Measurements from ENCODE around the gene STRN. TPM values are rescaled to one million over a fixed set of nuclear protein-coding genes. Genes with fewer than 3 reads are reported as not detected.

The STRN gene
- total and polyA plus RNA-seq, 9 of the 15 experiments (the other 6 are each of a cell fraction or from before 2014, with no cell fraction given): 1.3 to 31.2 (median 20.0) TPM

- Histone ChIP-seq H2AFZ (ENCODE audit: low read depth, low read length) (no peak overlapping the region), H3K9me3 (replicated peaks; ENCODE audit: control insufficient read depth, insufficient read depth, low read depth, low read length) (no peaks in the 10 kb centered on the region), H3K79me2 (ENCODE audit: control insufficient read depth, insufficient read depth, low read length) (no peaks in the 10 kb centered on the region), H3K9ac (ENCODE audit: insufficient read depth in 1 of 2, low read depth in 2 of 2, low read length in 2 of 2) (no peak overlapping the region), H3K27ac (ENCODE audit: extremely low read depth, low read depth, low read length) (no peak overlapping the region), H3K27me3 (ENCODE audit: control insufficient read depth in 2 of 2, insufficient read depth in 2 of 2, low read length in 2 of 2) (no peaks in the 10 kb centered on the region), H3K4me1 (replicated peaks in 1 of 2; ENCODE audit: control insufficient read depth in 2 of 2, insufficient read depth in 2 of 2, low read length in 2 of 2) (no peaks in the 10 kb centered on the region), H3K9me1 (ENCODE audit: control insufficient read depth, insufficient read depth, low read length) (no peaks in the 10 kb centered on the region), H3K4me3 (no peak overlapping the region), H3K36me3 (ENCODE audit: control insufficient read depth, insufficient read depth, low read length) (peaks cover 15% of the 10 kb centered on the region; the same call in 2 of the 3 replicates), H4K20me1 (replicated peaks; ENCODE audit: control insufficient read depth, insufficient read depth, low read length) (no peaks in the 10 kb centered on the region), H3K4me2 (ENCODE audit: insufficient read depth, low read length) (no peak overlapping the region)
- ChIA-PET POLR2A (no interaction called here), CTCF (ENCODE audit: low intra/inter-chr PET ratio) (no interaction called here)
- FAIRE-seq: no peak
- in situ Hi-C loops (cut with MboI): no loop called here
- DNase-seq (ENCODE audit: extremely low read depth in 1 of 4, low spot score in 3 of 4): no peak
- TF ChIP-seq ZNF146 (CRISPR knock-in tag; IDR thresholded peaks at IDR 0.05; ENCODE audit: unreplicated experiment) (peak; percentile 80), CSDE1 (IDR thresholded peaks at IDR 0.05) (no peak), HMBOX1 (IDR thresholded peaks at IDR 0.05) (no peak), ZBTB7A (IDR thresholded peaks at IDR 0.05; ENCODE audit: borderline replicate concordance, control insufficient read depth, low read depth, low read length) (no peak), SOX6 (IDR thresholded peaks at IDR 0.05) (no peak)
- 100% methylated on average over 2 of the region's 2 CpGs for WGBS (ENCODE audit: insufficient coverage, low coverage, missing lambda C conversion rate)
- no TSS peak for BruUV-seq (replicated peaks)
- intact Hi-C loops (cut with micrococcal nuclease): no loop called here
- ATAC-seq: no peak
Measured at GRCh38 chr2:36861896-36862295, 104.4 kb downstream of the STRN start.

- intact Hi-C loops (cut with micrococcal nuclease) (no loop called here), in situ Hi-C loops (cut with MboI) (no loop called here)
- no peaks in the 10 kb centered on the region for H3K4me1 ChIP-seq (replicated peaks in 1 of 2; ENCODE audit: control insufficient read depth in 2 of 2, insufficient read depth in 2 of 2, low read length in 2 of 2)
- H3K27ac ChIP-seq (ENCODE audit: extremely low read depth, low read depth, low read length): no peak overlapping the region
- H3K36me3 ChIP-seq (ENCODE audit: control insufficient read depth, insufficient read depth, low read length): peaks cover 22% of the 10 kb centered on the region; the same call in 2 of the 3 replicates
- H3K9me1 ChIP-seq (ENCODE audit: control insufficient read depth, insufficient read depth, low read length): no peaks in the 10 kb centered on the region
- BruUV-seq (replicated peaks): no TSS peak
- H3K9ac ChIP-seq (ENCODE audit: insufficient read depth in 1 of 2, low read depth in 2 of 2, low read length in 2 of 2): no peak overlapping the region
- H3K9me3 ChIP-seq (replicated peaks; ENCODE audit: control insufficient read depth, insufficient read depth, low read depth, low read length): no peaks in the 10 kb centered on the region
- H3K4me2 ChIP-seq (ENCODE audit: insufficient read depth, low read length): no peak overlapping the region
- ATAC-seq (no peak), FAIRE-seq (no peak), DNase-seq (ENCODE audit: extremely low read depth in 1 of 4, low spot score in 3 of 4) (no peak)
- H3K27me3 ChIP-seq (ENCODE audit: control insufficient read depth in 2 of 2, insufficient read depth in 2 of 2, low read length in 2 of 2): no peaks in the 10 kb centered on the region
- no peaks in the 10 kb centered on the region for H3K79me2 ChIP-seq (ENCODE audit: control insufficient read depth, insufficient read depth, low read length)
- no peak overlapping the region for H3K4me3 ChIP-seq
- 92% methylated on average over 1 of the region's 1 CpG for WGBS (ENCODE audit: insufficient coverage, low coverage, missing lambda C conversion rate)
- H2AFZ ChIP-seq (ENCODE audit: low read depth, low read length): no peak overlapping the region
- H4K20me1 ChIP-seq (replicated peaks; ENCODE audit: control insufficient read depth, insufficient read depth, low read length): no peaks in the 10 kb centered on the region
- CTCF ChIA-PET (ENCODE audit: low intra/inter-chr PET ratio): no interaction called here
- POLR2A ChIA-PET: no interaction called here
- TF ChIP-seq BCOR (IDR thresholded peaks at IDR 0.05) (no peak), CREB5 (CRISPR knock-in tag; IDR thresholded peaks at IDR 0.05) (no peak), ZMIZ1 (IDR thresholded peaks at IDR 0.05; ENCODE audit: low read depth in 2 of 2, low read length in 2 of 2) (no peak), ZNF584 (CRISPR knock-in tag; IDR thresholded peaks at IDR 0.05; ENCODE audit: low read depth) (no peak), KLF6 (CRISPR knock-in tag; IDR thresholded peaks at IDR 0.05; ENCODE audit: borderline replicate concordance) (no peak), GATAD2B (IDR thresholded peaks at IDR 0.05; ENCODE audit: borderline replicate concordance) (no peak)
Measured at GRCh38 chr2:36859366-36859792, 107.0 kb downstream of the STRN start.

Data from K562 (cell line).